NOMO-1 (cell line): Measurements from ENCODE around the gene BCL2L13.

ENCODE experiments used
- DNase-seq, 2 experiments: peaks; one replicate each; lab custom pipeline; 2025; ENCODE audit not compliant: unreplicated experiment in 2 of 2; lab: John Stamatoyannopoulos, UW

The BCL2L13 gene

GRCh38 chr22:17725500-17725796 is 86.9 kb downstream of the BCL2L13 start:
- DNase-seq = no peak

GRCh38 chr22:17726006-17726927 is 87.7 kb downstream of the BCL2L13 start:
- DNase-seq = no peak

DNA sequence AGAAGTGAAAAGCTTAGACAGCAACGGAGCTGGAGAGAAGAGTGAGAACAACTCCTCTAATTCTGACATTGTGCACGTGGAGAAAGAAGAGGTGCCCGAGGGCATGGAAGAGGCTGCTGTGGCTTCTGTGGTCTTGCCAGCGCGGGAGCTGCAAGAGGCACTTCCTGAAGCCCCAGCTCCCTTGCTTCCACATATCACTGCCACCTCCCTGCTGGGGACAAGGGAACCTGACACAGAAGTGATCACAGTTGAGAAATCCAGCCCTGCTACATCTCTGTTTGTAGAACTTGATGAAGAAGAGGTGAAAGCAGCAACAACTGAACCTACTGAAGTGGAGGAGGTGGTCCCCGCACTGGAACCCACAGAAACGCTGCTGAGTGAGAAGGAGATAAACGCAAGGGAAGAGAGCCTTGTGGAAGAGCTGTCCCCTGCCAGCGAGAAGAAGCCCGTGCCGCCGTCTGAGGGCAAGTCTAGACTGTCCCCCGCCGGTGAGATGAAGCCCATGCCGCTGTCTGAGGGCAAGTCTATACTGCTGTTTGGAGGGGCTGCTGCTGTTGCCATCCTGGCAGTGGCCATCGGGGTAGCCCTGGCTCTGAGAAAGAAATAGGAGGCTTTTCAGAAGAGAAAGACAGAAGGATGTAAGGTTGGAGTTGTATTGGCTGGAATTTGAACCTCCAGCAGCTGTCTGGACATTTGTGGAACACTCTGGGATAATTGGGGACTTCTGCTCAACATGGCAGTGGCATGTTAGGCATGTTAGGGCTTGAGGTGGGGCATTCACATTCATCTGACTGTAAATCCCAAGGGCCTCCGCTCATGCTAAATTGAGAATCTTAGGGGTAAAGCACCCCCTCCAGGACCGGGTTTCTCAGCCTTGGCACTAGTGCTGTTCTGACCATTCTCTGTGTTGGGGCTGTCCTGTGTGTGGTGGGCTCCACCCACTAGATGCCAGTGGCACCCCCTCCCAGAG is 88.7 kb downstream of the BCL2L13 start:
- peak; percentile 50 to 62 for DNase-seq

DNA sequence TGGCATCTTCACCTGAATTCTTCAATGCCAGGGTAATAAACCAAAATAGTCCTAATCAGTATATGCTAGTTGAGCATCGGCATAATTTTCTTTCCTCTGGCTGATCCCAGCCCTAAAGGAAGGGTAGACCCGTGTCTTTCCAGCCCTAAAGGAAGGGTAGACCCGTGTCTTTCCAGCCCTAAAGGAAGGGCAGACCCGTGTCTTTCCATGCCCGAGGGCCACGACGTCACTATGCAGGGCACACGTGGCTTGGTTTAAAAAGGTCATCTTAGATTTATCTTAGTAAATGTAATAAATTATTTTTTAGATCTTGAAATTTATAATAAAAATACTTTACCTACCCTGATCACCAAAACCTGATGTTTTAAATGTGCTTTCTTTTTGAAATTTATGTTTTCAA is 90.2 kb downstream of the BCL2L13 start:
- no peak for DNase-seq

DNA sequence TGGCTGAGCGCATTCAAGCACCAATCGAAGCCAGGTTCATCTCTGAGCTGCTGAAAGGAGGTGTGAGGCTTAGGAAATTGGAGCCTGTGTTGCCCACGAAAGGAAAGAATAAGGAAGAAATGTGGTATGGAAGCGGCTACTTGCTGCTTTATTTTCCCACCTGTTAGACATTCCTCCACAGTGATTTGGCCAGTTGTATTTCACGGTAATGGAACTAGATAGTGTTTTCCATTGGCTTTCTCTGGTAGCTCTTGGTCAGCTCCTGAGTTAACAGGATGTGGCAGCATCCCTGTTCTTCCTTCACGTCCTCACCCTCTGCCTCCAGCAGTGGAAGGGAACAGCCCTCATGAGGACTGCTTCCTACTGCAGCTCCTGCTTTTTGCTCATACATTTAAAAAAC is 91.0 kb downstream of the BCL2L13 start:
- DNase-seq = no peak

DNA sequence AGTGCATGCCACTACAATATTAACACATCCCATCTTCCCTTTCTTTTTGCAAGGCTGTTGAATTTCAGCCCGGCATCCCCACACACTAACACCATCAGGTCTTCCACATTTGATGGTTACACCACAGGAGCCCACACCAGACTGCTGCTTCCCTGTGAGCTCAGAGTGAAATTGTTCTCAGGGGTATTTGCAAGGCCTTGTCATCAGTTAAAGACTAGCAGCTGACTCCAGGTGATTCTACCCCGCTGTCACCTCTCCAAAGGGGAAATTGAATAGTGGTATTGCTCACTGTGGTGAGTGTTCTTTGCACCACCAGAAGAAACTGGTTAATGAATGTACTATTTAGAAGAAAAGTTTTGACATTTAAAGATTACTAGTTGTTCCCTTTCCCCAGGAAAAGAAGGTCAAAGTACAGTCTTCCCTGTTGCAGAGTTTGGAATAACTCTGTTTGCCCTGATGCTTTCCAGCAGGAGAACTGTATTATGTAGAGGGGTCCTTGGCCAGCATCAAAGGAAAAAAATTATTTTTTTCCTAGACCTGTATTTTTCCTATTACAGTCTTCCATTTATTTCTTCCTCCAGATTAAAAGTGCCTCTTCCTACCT is 93.8 kb downstream of the BCL2L13 start:
- DNase-seq = no peak

DNA sequence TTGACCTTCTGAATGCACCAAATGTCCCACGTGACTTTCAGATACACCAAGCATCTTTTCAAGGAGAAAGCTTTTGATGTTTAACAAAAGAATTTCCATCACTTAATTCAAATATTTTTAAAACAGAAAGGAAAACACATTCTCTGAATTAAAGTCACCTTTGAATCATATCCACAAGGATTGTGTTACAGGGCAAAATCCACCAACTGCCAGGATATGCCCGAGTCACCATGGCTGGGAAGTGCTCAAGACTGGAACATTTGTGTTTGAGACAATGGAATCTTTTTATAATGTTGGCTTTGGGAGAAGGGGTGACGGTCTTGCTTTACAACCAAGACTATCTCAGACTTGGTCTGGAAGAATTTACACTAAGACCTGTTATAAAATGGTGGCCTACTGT is 94.9 kb downstream of the BCL2L13 start:
- no peak for DNase-seq

GRCh38 chr22:17734187-17734586 is 95.6 kb downstream of the BCL2L13 start:
- DNase-seq = no peak

- DNase-seq = no peak
These were observed 100.0 kb downstream of the BCL2L13 start for GRCh38 chr22:17738386-17739128.

DNA sequence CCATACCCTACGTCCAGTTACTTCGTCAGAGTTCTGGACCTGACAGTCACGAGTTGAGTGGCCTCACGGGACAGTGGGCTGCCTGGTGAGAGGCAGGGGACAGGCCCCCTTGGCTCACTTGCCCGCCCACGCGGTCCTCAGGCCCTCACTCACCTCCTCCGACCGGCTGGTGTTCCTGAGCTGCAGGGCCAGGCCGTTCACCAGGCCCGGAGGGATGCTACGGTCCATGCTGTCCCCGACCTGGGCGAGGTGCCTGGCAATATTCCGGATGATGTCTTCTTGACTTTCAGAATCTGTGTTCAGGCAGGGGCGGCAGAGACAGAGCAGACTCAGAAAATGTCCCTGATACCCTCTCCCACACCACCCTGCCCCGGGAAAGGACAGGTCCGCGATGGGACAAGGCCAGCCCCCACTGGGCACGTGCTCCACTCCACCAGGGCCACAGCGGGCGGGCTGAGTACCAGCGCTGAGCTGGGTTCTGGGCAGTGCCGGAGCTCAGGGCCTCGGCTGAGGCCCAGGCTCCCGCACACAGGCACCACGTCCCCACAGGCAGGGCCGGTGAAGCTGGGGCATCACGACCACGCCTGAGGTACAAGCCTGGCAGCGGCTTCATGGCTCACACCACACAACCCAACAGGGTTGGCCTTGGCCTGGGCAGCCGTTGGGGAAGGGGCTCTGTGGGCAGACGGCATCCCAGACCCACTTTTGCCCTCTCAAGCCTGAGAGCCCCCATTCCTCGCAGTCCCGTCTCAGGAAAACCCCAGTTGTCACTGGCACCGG is 100.8 kb downstream of the BCL2L13 start:
- DNase-seq = no peak

DNA sequence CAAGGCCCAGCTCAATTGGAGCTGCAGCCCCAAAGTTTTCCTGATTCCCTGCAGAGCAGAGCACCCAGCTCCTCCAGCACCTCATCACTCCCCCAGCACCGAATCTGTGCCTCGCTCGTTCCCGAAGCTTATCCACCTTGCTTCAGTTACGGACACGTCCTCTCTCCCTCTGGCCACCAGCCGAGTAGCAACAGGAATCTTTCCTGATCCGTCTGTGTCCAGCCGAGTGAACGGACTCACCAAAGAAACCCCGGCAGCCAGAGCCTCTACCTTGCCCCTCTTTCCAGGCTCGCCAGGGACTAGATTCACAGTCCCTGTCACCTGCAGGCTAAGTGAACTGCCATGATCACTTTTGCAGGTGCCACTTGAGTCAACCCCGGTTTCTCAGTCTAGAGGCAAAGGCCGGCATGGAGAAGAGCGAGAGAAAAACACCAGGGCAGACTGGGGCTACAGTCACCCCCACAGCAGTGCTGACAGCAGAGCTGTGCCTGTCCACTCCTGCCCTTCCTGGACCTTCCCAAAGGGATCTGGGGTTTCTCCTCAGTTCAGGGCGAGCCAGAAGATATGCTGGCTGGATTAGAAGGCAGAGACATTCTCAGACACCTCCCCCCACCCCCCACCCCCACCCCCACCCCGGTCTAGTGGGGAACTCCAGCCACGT is 103.4 kb downstream of the BCL2L13 start:
- DNase-seq = no peak

DNA sequence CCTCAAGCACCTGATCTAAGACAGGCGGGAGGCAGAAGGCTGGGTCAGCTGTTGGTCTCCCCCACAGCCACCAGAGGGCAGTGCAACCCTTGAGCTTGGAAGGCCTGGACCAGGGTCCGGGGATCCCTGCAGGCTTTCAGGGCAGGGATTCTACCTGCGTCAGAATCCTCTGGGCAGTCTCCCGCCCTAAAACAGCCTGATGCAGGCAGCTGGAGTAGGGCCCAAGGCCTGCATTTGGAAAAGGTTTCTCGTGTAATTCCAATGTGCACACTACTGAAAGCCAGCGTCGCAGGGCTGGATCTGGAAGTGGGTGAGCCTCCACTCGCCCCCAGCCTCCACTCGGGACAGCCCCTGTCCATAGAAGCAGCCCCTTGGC is 104.0 kb downstream of the BCL2L13 start:
- peak in 1 of 2 experiments; percentile 18 for DNase-seq

- no peak for DNase-seq
These were observed 105.3 kb downstream of the BCL2L13 start for GRCh38 chr22:17743661-17744411.

DNA sequence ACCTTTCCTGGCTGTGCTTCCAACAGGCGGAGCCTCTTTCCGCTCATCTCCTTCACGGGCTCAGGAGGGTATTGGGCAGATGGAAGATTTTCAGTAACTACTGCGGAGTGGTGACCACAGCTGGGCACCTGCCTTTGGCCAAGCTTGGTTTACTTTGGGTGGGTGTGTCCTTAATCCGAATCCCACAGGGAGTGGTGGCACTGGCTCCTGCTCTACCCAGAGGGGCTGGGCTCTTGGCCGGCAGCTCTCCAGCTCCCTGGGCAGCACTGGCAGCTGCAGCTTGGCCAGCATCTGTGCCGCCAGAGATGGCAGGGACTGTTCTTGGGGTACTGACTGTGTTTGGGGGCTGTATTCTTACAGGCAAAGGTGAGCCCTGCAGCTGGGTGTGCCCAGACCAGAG is 105.9 kb downstream of the BCL2L13 start:
- DNase-seq = no peak

DNA sequence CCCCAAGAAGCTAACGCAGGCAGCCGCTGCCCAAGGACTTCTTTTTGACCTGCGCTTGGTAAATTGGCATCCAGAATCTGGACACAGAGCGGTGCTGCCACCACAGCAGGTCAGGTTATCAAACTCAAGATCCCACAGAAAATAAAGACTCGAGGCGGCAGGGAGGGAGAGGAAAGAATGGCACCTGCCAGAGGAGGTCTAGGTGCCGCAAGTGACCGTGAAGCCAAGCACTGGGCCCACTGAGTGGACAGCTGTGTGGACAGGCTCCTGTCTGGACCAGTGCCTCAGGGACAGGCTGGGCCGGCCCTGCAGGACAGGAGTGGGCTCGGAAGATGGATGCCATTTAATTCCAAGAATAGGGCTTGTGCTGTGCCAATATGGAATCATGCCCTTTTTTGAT is 108.4 kb downstream of the BCL2L13 start:
- no peak for DNase-seq

- no peak for DNase-seq
These were observed 110.2 kb downstream of the BCL2L13 start for GRCh38 chr22:17748555-17749353.

DNA sequence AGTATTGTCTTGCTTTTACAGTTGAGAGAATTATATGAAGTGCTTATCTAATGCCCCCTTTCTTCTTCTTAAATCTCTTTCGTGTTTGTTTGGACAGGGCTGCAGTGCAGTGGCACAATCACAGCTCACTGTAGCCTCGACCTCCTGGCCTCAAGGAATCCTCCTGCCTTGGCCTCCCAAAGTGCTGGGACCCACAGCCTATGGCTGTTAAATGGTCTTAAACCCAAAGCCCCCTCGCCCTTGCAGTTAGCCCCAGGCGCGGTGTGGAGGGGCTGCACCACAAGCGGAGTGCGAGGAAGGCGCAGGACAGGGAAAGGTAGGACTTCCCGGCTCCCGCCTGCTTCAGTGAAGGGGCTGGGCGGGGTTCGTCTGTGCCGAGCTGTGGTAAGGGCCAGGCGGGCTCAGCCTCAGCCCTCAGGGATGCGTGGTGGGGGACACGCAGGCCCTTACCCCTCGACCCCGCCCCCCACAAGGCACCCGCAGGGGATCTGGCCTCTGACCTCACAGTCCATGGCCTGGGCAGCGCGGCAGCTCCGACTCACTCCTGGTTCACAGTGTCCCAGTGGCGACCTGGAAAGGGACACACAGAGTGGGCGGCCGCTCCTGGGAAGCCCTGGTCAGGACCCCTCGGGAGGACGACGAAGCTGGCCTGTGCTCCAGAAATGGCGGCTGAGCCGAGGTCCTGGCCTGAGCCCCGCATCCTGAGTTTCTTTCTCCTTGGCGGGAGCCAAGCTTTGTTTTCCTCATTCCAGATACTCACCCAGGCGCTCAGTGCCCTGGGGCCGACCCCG is 111.2 kb downstream of the BCL2L13 start:
- no peak for DNase-seq
